ENCODE data around the gene PIK3IP1.
"Not testable (repeated sequence)": the region's sequence is repeated elsewhere in the genome, so short reads cannot be mapped to it uniquely, and the experiment has no call there.

The PIK3IP1 gene, protein sequence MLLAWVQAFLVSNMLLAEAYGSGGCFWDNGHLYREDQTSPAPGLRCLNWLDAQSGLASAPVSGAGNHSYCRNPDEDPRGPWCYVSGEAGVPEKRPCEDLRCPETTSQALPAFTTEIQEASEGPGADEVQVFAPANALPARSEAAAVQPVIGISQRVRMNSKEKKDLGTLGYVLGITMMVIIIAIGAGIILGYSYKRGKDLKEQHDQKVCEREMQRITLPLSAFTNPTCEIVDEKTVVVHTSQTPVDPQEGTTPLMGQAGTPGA

DNA sequence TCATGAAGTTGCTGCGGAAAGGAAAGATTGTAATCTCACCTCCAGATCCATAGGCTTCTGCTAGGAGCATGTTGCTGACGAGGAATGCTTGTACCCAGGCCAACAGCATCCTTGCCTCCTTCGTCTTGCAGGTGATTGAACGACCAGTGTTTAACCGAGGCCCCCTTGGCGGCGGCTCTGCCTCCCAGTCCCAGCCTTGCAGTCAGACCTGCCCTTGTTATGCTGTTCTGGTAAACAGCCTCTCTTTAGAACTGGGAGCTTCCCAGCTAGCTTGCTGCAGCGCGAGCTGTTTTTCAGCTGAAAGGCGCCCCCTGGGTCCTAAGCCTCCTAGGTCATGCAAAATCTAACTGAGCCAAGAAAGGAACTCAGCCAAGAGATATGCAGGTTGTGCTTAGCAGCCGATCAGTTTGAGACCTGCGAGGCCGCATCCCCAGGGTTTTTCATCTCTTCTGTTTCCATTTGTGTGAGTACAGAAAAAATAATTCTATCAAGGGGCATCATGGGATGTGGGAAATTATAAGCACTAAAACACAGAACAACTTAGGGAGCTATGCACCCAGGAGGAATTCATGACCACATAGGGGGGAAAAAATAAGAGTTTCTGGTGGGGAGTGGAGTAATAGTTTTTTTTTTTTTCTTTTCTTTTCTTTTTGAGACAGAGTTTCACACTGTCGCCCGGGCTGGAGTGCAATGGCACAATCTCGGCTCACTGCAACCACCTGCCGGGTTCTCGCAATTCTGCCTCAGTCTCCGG, at the start of gene PIK3IP1:
TSS of gene PIK3IP1 (minus strand) at position 253 of the 754 bp plus-strand sequence. CDS start at position 109, 144 bp downstream.
- DNase-seq (ENCODE audit: low read depth in 2 of 2) = peak; percentile 72 to 74

DNA sequence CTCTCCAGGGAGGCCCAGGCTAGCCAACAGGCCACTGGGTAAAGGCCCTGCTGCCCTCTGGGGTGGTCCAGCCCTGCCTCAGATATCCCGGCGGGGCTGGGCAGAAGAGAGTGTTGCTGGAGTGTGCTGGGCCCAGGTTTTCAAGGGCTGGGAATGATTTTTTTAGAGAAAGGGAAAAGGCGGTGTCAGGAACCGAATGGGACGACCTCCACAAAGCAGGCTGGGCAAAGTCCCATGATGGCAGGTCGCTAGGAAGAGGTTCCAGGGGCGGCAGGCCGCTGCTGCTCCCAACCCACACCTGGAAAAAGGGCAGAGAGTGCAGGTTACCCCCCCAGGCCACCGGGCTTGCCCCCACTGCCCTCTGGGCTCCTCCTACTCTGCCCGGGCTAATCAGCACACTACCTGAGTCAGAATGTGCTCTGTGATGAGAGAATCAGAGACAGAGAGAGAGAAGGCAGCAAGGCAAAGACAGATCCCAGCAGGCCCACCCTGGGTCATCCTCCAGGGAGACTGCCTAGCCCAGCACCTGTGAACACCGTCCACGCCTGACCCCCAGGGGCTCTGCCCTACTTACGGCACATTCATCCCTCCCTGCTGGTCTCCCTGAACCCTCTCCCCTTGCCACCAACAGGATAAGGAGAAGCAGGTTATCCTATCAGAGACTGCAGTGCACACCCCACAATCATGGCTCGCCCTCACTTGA, 49.2 kb upstream of the PIK3IP1 start:
- DNase-seq (ENCODE audit: low read depth in 2 of 2) = no peak

DNA sequence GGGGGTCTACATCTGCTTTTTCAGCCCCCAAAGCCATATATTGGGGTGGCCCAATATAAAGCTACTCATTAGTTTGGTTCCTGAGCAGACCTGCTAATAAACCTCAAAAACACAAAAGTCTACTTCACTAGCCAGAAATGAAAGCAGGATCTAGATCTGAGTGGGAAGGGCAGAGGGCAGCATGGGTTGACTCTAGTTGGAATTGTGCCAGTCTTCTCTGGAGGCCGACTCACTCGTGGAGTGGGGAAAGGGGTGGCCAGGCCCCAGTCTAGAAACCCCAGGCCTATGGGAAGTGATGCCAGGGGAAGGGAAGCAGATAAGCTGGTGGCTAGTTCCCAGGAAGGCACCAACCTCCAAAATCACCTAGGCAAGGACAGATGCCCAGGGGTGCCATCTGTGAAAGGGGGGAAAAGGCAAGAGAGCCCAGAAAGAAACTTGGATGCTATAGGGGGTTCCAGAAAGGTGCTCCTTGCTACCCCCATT, 48.5 kb upstream of the PIK3IP1 start:
- DNase-seq (ENCODE audit: low read depth in 2 of 2) = no peak

DNA sequence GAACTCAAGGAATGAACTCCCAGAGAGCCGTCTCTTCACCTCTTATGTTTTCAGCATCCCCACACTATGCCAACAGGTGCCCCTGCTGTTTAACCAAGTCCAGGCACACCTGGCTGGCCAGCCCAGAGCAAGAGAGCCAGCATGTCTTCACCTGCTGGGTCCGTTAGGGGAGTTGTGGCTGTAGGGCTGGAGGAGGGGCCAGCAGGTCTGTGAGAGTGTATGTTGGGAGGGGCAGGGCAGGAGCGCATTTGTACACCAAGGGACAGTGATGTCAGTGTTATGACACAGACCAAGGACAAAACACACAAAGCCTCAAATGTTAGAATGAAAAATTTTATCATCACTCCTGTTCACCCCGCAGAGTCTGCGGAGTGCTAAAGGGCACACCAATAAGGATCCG, 48.1 kb upstream of the PIK3IP1 start:
- DNase-seq (ENCODE audit: low read depth in 2 of 2) = no peak

DNA sequence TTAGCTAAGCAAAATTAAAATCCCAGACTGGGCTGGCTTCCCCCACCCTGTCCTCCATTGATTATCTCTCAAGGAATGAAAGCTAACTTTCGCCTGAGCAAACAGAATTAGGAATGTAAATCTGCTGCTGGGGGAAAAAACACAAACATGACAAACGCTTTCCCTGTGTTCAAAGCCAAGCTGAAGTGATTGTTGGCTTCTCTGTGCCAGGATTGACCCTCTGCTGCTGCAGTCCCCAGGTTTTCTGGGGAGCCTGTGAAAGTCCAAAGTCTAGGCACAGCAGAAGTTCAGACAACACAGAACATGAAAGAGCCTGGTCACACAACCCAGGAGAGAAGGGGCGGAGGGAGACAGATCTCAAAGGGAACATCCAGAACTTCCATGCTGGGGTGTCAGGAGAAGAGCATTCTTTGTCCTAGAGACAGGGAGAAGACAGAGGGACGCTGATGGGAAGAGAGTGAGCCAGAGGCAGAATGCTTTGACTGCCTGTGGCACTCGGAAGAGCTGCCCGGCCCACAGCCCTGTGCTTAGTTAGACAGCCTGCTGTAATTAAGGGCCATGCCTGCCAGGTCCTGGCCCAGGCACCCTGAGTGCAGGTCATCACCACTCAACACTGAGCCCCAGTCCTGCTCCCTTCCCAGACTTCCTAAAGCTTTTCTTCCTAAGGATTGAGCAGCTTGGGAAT, 47.0 kb upstream of the PIK3IP1 start:
- DNase-seq (ENCODE audit: low read depth in 2 of 2) = no peak

DNA sequence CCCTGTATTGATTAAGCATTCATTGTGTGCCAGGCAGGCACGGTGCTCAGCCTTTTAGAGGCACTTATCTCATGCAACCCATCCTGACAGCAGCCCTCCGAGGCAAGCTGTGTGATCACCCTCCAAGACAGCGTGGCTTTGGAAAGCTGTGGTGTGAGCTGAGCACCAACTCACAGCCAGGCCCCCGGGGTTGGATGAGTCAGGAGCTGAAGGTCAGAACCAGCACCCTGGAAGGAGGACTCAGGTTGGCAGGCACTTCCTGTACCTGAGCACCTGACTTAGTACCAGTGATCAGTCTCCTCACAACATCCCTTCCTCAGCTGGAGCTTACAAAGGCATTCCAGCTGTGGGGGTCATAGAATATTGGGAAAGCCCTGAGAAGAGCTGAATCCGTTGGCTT, 44.9 kb upstream of the PIK3IP1 start:
- DNase-seq (ENCODE audit: low read depth in 2 of 2) = peak in 1 of 2 donors; percentile 39

DNA sequence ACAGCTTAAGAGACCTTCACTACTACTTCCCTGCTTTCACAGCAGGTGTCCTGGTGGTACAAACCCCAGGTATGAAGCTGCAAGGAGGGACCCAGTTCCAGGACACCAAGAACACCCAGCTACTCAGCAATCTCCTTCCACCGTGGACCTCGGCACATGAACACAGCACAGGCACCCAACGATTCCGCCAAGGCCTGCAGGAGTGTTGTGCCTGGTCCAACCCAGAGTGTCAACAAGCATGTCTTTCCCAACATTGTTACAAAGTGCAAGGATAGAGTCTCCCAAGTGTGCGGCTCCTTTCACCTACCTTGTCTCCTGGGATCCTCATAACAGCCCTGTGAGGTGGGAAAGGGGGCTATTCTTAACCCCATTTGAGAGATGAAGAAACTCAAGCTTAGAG, 42.0 kb upstream of the PIK3IP1 start:
- no peak for DNase-seq (ENCODE audit: low read depth in 2 of 2)

DNA sequence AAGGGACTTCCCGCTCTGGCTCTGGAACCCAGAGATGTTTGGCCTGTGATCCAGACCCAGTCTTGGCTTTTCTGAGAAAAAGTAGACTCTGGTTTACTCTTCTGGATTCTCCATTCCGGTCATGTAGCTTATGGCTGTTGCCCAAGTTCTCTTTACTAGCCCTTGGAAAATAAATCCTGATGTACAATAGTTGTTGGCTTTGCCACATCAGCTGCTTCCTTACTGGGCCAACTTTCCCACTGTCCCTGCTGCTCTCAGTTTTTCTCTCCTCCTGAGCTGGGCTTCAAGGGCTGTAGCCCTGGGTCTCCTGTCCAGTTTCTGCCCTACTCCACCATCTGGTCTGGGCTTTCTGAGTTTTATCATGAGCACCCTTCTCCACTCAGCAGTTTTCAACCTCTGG, 41.4 kb upstream of the PIK3IP1 start:
- no peak for DNase-seq (ENCODE audit: low read depth in 2 of 2)

DNA sequence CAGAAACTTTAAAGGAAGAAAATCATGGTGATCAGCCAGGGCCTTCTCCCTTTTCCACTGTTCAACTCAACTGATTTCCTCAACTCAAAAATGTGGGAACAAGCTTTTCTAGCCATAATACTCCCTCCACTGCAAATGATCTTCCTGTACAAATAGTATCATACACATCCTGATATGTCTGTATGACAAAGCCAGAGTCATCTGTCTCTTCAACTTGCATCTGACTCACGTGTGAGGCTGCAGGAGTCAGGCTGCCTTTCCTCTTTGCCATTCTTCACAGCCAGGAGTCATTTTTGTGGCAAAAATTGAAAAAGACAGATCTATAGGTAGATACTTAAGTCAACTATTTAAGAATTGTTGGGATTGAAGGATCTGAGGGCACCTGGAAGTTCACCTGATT, 40.6 kb upstream of the PIK3IP1 start:
- DNase-seq (ENCODE audit: low read depth in 2 of 2) = no peak

DNA sequence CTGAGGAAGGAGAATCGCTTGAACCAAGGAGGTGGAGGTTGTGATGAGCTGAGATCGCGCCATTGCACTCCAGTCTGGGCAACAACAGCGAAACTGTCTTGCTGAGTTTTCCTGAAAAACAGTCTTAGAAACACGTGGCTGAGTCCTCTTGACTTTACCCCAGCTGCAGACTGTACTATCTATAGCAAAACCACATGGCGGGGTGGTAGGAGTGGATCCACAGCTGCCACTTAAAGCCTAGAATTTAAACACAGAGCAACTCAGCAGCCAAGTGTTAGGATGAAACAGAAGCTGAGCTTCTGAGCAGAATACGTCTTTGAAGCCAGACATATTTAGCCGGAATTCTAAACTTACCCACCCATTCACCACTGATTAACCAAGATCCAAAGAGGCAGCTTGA, 39.7 kb upstream of the PIK3IP1 start:
- no peak for DNase-seq (ENCODE audit: low read depth in 2 of 2)

DNA sequence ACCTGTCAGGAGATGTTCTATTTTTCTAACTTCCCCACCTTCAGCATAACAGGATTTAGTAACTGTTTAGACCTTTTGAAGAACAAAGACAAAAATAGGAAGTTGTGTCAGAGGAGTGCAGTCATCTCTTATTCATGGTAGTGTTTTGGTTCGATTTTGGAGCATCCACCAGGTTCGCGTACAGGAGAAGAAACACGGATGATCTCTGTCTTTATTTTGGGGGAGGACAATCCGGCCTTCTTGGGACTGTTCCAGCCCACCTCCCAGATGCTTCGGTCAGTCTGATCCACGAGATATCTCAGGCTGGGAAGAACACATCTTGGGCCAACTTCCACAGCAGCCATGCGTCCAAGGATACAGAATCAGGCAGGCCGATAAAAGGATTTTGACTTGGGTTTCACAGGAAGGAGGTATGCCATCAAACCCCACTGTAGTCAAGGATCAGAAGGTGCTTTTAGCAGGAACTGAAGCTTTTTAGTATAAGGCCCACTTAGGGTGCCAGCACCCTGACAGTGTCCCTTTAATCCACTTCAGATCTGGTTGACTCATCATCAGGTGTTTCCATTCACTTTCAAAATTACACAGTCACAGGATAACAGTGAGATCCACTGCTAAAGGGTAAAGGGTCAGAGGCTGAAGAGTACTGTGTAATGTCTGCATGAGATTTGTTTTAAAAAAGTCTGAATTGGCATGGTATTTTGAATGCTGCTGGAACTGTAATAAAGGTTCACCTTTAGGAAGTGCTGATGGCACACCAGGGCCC, 37.3 kb upstream of the PIK3IP1 start:
- DNase-seq (ENCODE audit: low read depth in 2 of 2) = no peak

DNA sequence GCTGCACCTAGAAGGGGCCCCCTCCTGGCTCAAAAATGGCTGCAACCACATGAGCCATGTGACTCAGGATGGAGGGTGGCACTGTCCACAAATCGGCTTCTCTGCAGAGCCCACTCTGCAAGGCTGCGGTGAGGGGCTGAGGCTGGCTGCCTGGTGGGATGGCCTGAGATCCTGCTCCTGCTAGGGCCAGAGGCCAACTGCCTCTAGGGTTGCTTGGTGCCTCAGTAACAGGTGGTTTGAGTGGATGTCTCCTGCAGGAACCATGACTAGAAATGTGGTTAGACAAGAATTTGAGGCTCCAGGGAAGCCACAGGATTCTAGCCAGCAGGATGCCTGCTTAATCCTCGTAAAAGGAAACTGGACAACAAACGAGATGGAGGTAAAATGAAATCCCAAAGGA, 36.7 kb upstream of the PIK3IP1 start:
- no peak for DNase-seq (ENCODE audit: low read depth in 2 of 2)

DNA sequence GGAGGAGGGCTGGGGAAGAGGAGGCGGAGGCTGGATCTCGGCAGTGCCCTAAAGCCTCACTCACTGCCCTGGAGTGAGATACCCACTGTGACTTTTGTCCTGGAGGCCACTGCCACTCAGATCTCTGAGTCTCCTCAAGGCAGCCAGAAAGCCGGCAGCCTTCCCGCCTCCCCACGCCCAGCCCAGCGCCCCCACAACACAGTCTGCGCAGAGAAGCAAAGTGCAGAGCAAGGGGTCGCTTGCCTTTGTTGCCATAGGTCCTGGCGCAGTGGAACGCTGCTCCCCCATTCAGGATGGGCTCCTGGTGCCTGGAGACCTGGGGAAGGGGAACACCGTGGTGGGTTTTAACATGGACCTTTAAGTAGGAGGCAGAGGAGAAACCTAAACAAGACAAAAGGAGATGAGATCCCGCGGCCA, 36.3 kb upstream of the PIK3IP1 start:
- no peak for DNase-seq (ENCODE audit: low read depth in 2 of 2)

DNA sequence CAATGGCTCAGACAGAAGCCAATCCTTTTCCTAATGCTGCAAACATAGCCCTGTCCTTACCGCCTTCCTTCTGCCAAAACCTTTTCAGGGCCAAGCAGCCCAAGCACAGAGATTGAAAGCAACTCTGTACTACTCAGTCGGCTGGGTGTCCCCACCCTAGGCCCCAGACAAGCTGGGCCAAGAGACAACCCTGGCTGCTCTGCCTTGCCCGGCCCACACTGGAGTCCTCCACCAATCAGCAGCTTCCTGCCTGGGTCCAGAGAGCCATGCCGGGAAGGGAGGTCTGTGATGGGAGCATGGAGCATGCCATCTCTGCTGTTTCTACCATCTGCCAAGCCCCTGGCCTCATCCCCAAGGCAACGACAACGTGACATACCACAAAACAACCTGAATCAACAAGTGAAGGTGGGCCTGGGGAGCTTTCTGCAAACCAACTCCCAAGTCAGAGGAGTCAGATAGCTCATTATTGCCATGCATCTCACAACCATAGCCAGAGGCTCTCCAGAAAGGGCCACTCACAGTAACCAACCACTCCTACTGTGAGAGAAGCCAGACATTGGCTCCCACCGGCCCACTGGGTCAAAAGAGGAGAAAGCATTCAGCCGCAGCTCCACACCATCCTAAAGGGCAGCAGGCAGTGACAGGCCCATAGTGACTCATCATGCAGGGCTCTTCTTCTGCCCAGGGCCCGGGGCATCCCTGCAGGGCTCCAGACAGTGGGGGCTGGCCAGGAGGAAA, 35.7 kb upstream of the PIK3IP1 start:
- DNase-seq (ENCODE audit: low read depth in 2 of 2) = no peak

DNA sequence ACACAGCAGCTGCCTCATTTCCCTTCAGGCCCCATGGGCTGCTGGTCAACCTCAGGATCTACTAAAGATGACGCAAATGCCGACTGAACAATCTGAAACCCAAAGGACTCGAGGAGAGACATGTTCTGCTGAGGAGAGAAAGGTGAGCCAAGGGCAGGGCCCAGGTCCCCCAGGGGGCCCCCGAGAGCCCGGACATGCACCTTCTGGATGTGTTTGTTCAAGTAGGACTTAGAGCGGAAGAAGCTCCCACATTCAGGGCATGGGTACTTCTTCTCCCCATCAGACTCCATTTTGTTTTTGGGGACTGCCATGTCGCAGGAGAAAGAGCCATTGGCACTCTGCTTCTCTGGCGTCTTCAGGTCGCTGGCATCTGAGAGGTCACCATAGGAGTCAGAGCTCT, 34.6 kb upstream of the PIK3IP1 start:
- DNase-seq (ENCODE audit: low read depth in 2 of 2) = no peak

DNA sequence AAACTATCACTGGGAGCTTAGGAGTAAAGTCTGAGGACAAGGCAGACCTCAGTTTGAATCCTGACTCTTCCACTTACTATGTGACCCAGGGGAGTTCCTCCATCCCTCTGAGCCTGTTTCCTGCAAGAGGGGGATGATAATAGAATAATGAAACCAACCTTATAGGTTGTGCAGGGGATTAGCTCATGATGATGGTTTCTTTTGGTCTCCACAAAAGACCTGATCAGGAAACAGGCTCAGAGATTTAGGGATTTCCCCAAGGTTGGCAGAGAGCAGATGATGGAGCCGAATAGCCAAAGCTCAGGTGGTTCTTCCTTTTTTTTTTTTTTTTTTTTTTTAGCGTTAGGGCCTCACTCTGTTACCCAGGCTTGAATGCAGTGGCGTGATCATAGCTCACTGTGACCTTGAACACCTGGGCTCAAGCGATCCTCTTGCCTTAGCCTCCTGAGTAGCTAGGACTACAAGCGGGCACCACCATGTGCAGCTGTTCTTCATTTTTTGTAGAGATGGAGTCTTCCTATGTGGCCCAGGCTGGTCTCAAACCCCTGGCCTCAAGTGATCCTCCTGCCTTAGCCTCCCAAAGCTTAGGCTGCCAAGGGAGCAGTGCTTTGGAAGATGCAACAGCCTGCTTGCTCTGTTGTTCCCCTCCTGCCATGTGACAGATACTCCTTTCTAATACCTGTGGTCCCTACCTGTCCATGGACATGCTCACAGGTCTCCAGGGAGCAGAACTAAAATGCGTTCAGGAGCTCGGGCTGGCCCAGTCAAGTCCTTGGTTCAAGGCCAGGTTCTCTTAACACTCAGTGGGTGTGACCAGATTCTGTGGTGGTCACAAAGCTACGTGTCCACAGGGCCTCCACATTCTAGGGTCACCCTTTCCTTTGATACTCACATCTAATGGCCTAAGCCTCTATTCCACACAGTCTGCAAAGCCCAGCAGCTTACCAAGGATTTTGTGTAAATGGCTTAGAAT, 31.6 kb upstream of the PIK3IP1 start:
- DNase-seq (ENCODE audit: low read depth in 2 of 2) = no peak

DNA sequence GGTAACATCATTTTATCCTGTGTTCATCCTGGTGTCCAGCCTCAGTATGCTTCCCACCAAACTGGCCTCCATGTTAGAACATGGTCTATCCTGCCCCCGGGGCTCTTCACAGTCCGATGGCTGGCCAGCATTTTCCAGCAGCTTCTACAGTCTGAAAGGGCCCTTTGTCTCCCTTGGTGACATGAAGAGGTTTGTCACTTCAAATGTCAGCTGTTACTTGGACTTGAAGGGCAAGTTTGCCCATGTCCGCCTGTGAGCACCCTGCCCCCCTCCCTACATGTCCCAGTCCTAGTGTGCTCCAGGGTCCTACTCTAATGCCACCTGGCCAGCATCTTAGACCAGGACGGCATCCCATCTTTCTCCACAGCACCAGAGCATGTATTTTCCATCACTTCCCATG, 29.1 kb upstream of the PIK3IP1 start:
- no peak for DNase-seq (ENCODE audit: low read depth in 2 of 2)

DNA sequence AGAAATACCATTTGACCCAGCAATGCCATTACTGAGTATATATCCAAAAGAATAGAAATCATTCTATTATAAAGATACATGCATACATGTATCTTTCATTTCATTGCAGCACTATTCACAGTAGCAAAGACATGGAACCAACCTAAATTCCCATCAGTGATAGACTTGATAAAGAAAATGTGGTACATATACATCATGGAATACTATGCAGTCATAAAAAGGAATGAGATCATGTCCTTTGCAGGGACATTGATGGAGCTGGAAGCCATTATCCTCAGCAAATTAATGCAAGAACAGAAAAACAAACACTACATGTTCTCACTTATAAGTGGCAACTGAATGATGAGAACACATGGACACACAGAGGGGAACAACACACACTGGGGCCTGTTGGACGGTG, 21.9 kb upstream of the PIK3IP1 start:
- not testable (repeated sequence) for DNase-seq (ENCODE audit: low read depth in 2 of 2)

DNA sequence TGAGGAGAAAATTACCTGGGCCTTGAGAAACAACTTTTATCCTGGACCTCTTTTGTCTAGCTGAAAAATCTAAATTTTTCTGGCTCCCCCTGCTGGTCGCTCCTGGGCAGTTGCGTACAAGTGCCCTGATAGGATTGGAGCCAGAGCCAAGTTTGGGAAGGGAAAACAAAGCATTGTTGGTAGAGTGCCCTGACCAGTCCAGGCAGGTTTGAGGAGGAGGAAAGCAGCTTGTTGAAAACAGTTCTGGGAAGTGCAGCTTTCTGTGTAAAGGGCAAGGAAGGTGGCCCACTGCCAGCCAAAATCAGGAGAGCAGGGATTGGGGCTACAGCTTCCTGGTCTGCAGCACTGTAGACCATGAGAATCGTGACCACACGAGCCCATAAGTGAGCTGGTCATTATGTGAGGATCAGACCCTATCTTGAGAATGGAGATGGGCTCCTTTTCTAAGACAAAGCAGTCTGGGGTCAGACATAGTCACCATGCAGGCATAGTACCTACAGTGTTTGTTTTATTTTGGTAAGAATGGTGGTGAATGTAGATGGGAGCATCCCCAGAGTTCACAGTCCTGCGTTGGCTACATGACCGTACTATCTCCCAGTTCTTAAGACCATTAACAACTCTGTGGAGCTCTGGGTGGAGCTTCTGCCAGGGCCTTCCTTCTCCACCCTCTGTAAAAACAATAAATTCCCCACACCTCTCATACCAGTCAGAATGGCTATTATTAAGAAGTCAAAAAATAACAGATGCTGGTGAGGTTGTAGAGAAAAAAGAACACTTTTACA, 21.3 kb upstream of the PIK3IP1 start:
- peak in 1 of 2 donors; percentile 24 for DNase-seq (ENCODE audit: low read depth in 2 of 2)

Measured in stimulated activated CD8-positive, alpha-beta memory T cell treated with anti-CD3 and anti-CD28 coated beads, Interleukin-15, amount 100 ng/mL, for 48 hours (primary cell).